Upper lobe of right lung (tissue), 1 donor: ENCODE results near the gene C19orf33. TPM values are rescaled to one million over a fixed set of nuclear protein-coding genes. Genes with fewer than 3 reads are reported as not detected.
A peak's percentile ranks its signal among the peaks of the same experiment; 100 is the strongest.

ENCODE experiments used
- ATAC-seq: fragments of 200-7000 bp; cut with Tn5 transposase; one replicate; pipeline ENCODE4 v1.9.1; 2020; ENCODE audit warnings: mild to moderate bottlenecking, moderate library complexity
- DNase-seq: peaks from one replicate; pipeline ENCODE4 v3.0.0-alpha.2; 2020
- H3K27ac ChIP-seq: fragments of 200-600 bp; one replicate; pipeline ENCODE4 v1.8.0; 2022
- H3K27me3 ChIP-seq: fragments of 200-600 bp; one replicate; pipeline ENCODE4 v1.8.0; 2022; ENCODE audit warnings: mild to moderate bottlenecking
- H3K36me3 ChIP-seq: fragments of 200-600 bp; one replicate; pipeline ENCODE4 v1.8.0; 2022
- H3K4me1 ChIP-seq: fragments of 200-600 bp; one replicate; pipeline ENCODE4 v1.8.0; 2022
- H3K4me3 ChIP-seq: fragments of 200-600 bp; one replicate; pipeline ENCODE4 v1.8.0; 2022; ENCODE audit warnings: mild to moderate bottlenecking
- H3K9me3 ChIP-seq: fragments of 200-600 bp; one replicate; pipeline ENCODE4 v1.8.0; 2022
- CTCF ChIP-seq: fragments of 200-600 bp; IDR thresholded peaks from one replicate; pipeline ENCODE4 v1.8.0; 2022; ENCODE audit warnings: antibody characterized with exemption
- intact Hi-C: fragments of 100-400 bp; cut with DNase I; formaldehyde crosslinking; loops from one replicate; pipeline ENCODE4 v1.11.0; 2022
- total RNA-seq: library from RNA; stranded (reverse); fragmentation: NEBNext Ultra II Directional; extraction: Animal tissue kit (Norgen Biotek cat#: 25700); gene quantifications from one replicate; pipeline ENCODE4 v1.2.1, GENCODE V29; 2021
- donor health status: DM: no; HTN: yes; CAD: no; lungs with severe emphysema.

Gene C19orf33
- total RNA-seq, 1 donor from 2014 or later: 63.0 TPM

GRCh38 chr19:38340927-38341326 is 36.9 kb downstream of the C19orf33 start:
- H3K27me3 ChIP-seq: no peaks in the 10 kb centered on the region
- peaks cover 13% of the 10 kb centered on the region for H3K4me1 ChIP-seq
- H3K9me3 ChIP-seq: no peaks in the 10 kb centered on the region
- no peak for DNase-seq
- TF ChIP-seq CTCF: no peak
- no peak for ATAC-seq
- no peak overlapping the region for H3K27ac ChIP-seq
- no peaks in the 10 kb centered on the region for H3K36me3 ChIP-seq
- intact Hi-C loops: no loop called here
- H3K4me3 ChIP-seq: no peak overlapping the region

GRCh38 chr19:38346837-38347236 is 42.8 kb downstream of the C19orf33 start:
- no peaks in the 10 kb centered on the region for H3K27me3 ChIP-seq
- no peaks in the 10 kb centered on the region for H3K4me1 ChIP-seq
- intact Hi-C loops: no loop called here
- H3K27ac ChIP-seq: no peak overlapping the region
- H3K4me3 ChIP-seq: no peak overlapping the region
- no peak for TF ChIP-seq CTCF
- DNase-seq: no peak
- no peaks in the 10 kb centered on the region for H3K9me3 ChIP-seq
- no peaks in the 10 kb centered on the region for H3K36me3 ChIP-seq
- ATAC-seq: no peak

- intact Hi-C loops: no loop called here
- ATAC-seq (no peak), DNase-seq (no peak)
- H3K27me3 ChIP-seq: peaks cover 4% of the 10 kb centered on the region
- no peaks in the 10 kb centered on the region for H3K9me3 ChIP-seq
- no peaks in the 10 kb centered on the region for H3K36me3 ChIP-seq
- no peaks in the 10 kb centered on the region for H3K4me1 ChIP-seq
- H3K4me3 ChIP-seq: no peak overlapping the region
- H3K27ac ChIP-seq: no peak overlapping the region
- TF ChIP-seq CTCF: no peak
These were observed 46.8 kb downstream of the C19orf33 start for GRCh38 chr19:38350883-38351282.

- Histone ChIP-seq H3K9me3 (no peaks in the 10 kb centered on the region), H3K27ac (no peak overlapping the region), H3K36me3 (no peaks in the 10 kb centered on the region), H3K4me3 (no peak overlapping the region), H3K4me1 (no peaks in the 10 kb centered on the region), H3K27me3 (peaks cover 4% of the 10 kb centered on the region)
- intact Hi-C loops: no loop called here
- no peak for TF ChIP-seq CTCF
- DNase-seq: no peak
- peak; percentile 37 for ATAC-seq
These were observed 47.9 kb downstream of the C19orf33 start for GRCh38 chr19:38351865-38352395.

- Histone ChIP-seq H3K9me3 (no peaks in the 10 kb centered on the region), H3K27me3 (peaks cover 4% of the 10 kb centered on the region), H3K4me3 (no peak overlapping the region), H3K36me3 (no peaks in the 10 kb centered on the region), H3K4me1 (no peaks in the 10 kb centered on the region), H3K27ac (no peak overlapping the region)
- intact Hi-C loops: no loop called here
- no peak for ATAC-seq
- DNase-seq: no peak
- TF ChIP-seq CTCF: no peak
These were observed 48.6 kb downstream of the C19orf33 start for GRCh38 chr19:38352611-38353010.

Other genes with a start within 250 kb of the C19orf33 start
- gene DPF1, start 80.0 kb upstream of the C19orf33 start, total RNA-seq: not detected
- gene PPP1R14A, start 47.9 kb upstream of the C19orf33 start, total RNA-seq: 113 TPM
- gene SPINT2, start 39.7 kb upstream of the C19orf33 start, total RNA-seq: 231 TPM
- 37.3 TPM for gene YIF1B, start 11.7 kb downstream of the C19orf33 start, total RNA-seq
- 13.1 TPM for gene KCNK6, start 15.6 kb downstream of the C19orf33 start, total RNA-seq
- 10.6 TPM for gene CATSPERG, start 31.6 kb downstream of the C19orf33 start, total RNA-seq
- gene PSMD8, start 70.3 kb downstream of the C19orf33 start, total RNA-seq: 123 TPM
- gene GGN, start 83.8 kb downstream of the C19orf33 start, total RNA-seq: not detected
- gene SPRED3, start 84.4 kb downstream of the C19orf33 start, total RNA-seq: 1.6 TPM
- gene FAM98C, start 98.8 kb downstream of the C19orf33 start, total RNA-seq: 16.2 TPM
- gene RASGRP4, start 122.0 kb downstream of the C19orf33 start, total RNA-seq: 7.6 TPM
- 6.5 TPM for gene RYR1, start 129.4 kb downstream of the C19orf33 start, total RNA-seq